GM12878 (cell line): ENCODE results near the gene NXNL1. TPM values are rescaled to one million over a fixed set of nuclear protein-coding genes. Genes with fewer than 3 reads are reported as not detected.
"Not testable (repeated sequence)": the region's sequence is repeated elsewhere in the genome, so short reads cannot be mapped to it uniquely, and the experiment has no call there.

ENCODE experiments used
- ATAC-seq: fragments of 200-7000 bp; cut with Tn5 transposase; 3 replicates; pipeline ENCODE4 v1.9.1; 2020; ENCODE audit warnings: mild to moderate bottlenecking, moderate library complexity
- BruUV-seq: library from RNA; stranded (reverse); fragments of 400-500 nt; replicated peaks from 2 replicates; lab custom pipeline; 2021; lab: Mats Ljungman, UMichigan
- CTCF ChIA-PET: fragments of 300-600 bp; sonication (Branson Sonifier 250); formaldehyde crosslinking; extraction: SDS; loops from one replicate; lab custom pipeline; 2021; ENCODE audit warnings: inconsistent platforms; lab: Yijun Ruan, JAX
- POLR2A ChIA-PET: fragments of 350-600 bp; formaldehyde crosslinking; extraction: SDS; loops from one replicate; lab custom pipeline; 2021; ENCODE audit warnings: inconsistent platforms; lab: Charles Lee
- RAD21 ChIA-PET: fragments of 300-600 bp; sonication (Branson Sonifier 250); formaldehyde crosslinking; loops from one replicate; lab custom pipeline; 2023; ENCODE audit warnings: antibody characterized with exemption; ENCODE audit not compliant: unreplicated experiment; lab: Charles Lee
- SMC1A ChIA-PET: fragments of 300-600 bp; sonication (Branson Sonifier 250); formaldehyde crosslinking; loops from one replicate; lab custom pipeline; 2023; ENCODE audit not compliant: unreplicated experiment, uncharacterized antibody; lab: Charles Lee
- DNase-seq: peaks from one replicate; pipeline ENCODE4 v3.0.0-alpha.2; 2011; ENCODE audit warnings: low read depth, low spot score
- FAIRE-seq: peaks from 3 replicates; lab custom pipeline; 2011; peaks lifted over from hg19 to GRCh38; lab: Jason Lieb, UNC
- H2AFZ ChIP-seq: 2 replicates; pipeline ENCODE4 v1.6.0; 2011; ENCODE audit warnings: low read depth, low read length, control low read depth; ENCODE audit not compliant: control insufficient read depth
- H3K27ac ChIP-seq: 2 replicates; pipeline ENCODE4 v1.5.1; 2011; ENCODE audit warnings: control low read depth; ENCODE audit not compliant: control insufficient read depth, insufficient read depth
- H3K27me3 ChIP-seq, 2 experiments: replicated peaks in 1 of 2; 2 replicates each; pipeline versions ENCODE4 v1.6.0 to v1.6.1; 2011; ENCODE audit warnings: low read length in 1 of 2; ENCODE audit not compliant: control insufficient read depth in 2 of 2, insufficient read depth in 2 of 2
- H3K36me3 ChIP-seq, 2 experiments: 2 replicates each; pipeline ENCODE4 v1.5.1; 2011; ENCODE audit warnings: low read length in 1 of 2; ENCODE audit not compliant: control insufficient read depth in 2 of 2, insufficient read depth in 2 of 2
- H3K4me1 ChIP-seq: 2 replicates; pipeline ENCODE4 v1.6.1; 2011; ENCODE audit warnings: mild to moderate bottlenecking, low read length, moderate library complexity, mixed read lengths; ENCODE audit not compliant: control insufficient read depth, insufficient read depth
- H3K4me2 ChIP-seq: 2 replicates; pipeline ENCODE4 v1.6.0; 2011; ENCODE audit warnings: control low read depth; ENCODE audit not compliant: control insufficient read depth, insufficient read depth
- H3K4me3 ChIP-seq: fragments of 200-600 bp; sonication (generic); 2 replicates; pipeline ENCODE4 v1.5.1; 2016
- H3K79me2 ChIP-seq: 2 replicates; pipeline ENCODE4 v1.6.0; 2011; ENCODE audit warnings: low read length; ENCODE audit not compliant: control insufficient read depth, insufficient read depth
- H3K9ac ChIP-seq: 2 replicates; pipeline ENCODE4 v1.8.0; 2011; ENCODE audit warnings: low read length, control low read depth, mixed read lengths; ENCODE audit not compliant: control insufficient read depth, insufficient read depth
- H3K9me3 ChIP-seq: replicated peaks from 3 replicates; pipeline ENCODE4 v1.5.1; 2011; ENCODE audit warnings: mild to moderate bottlenecking, low read length; ENCODE audit not compliant: control insufficient read depth, insufficient read depth
- H4K20me1 ChIP-seq: 2 replicates; pipeline ENCODE4 v1.6.0; 2011; ENCODE audit not compliant: control insufficient read depth, insufficient read depth
- BACH1 ChIP-seq: fragments of 450-650 bp; IDR thresholded peaks from 2 replicates; pipeline ENCODE4 v1.6.1; 2017; ENCODE audit warnings: mild to moderate bottlenecking, borderline replicate concordance
- FOXM1 ChIP-seq: IDR thresholded peaks from 2 replicates; pipeline ENCODE4 v1.6.1; 2012; ENCODE audit warnings: low read depth, mild to moderate bottlenecking, inconsistent platforms, low read length, moderate library complexity
- SMAD1 ChIP-seq: fragments of 450-650 bp; IDR thresholded peaks from 2 replicates; pipeline ENCODE4 v1.6.1; 2018; ENCODE audit warnings: mild to moderate bottlenecking, low read depth; ENCODE audit not compliant: partially characterized antibody
- ZNF274 ChIP-seq: IDR thresholded peaks from one replicate; pipeline ENCODE4 v1.8.0; 2011; ENCODE audit not compliant: insufficient read length, insufficient read depth
- WGBS: methylation state at CpG from one replicate; pipeline ENCODE4 v1.1.6; 2016; ENCODE audit warnings: low lambda C conversion rate; ENCODE audit not compliant: insufficient replicate concordance, insufficient coverage; ENCODE audit errors: missing lambda C conversion rate; 5-methylcytosine and 5-hydroxymethylcytosine counted together
- in situ Hi-C: fragments of 300-500 bp; cut with MboI; formaldehyde crosslinking; loops from 9 replicates; pipeline ENCODE4 v1.14.3; 2018; ENCODE audit warnings: mixed read lengths
- intact Hi-C: fragments of 100-400 bp; cut with micrococcal nuclease; formaldehyde crosslinking; loops from one replicate; pipeline ENCODE4 v1.14.2; 2022; ENCODE audit not compliant: unreplicated experiment
- polyA plus RNA-seq, 11 experiments: library from polyadenylated mRNA; depleted of rRNA in 4 of 11; unstranded in 6 of 11; stranded (reverse) in 5 of 11; fragments of >200 nt; fragmentation: Nextera tagmentation in 4 of 11; fragmentation: Illumina TruSeq in 1 of 11; extraction: Ambion mirVana in 4 of 11; extraction: Trizol in 1 of 11; gene quantifications; 1 replicate in 1 of 11; 2 replicates in 10 of 11; pipeline versions ENCODE4 v1.2.1 to v1.2.3, GENCODE V29; 2011 to 2016; ENCODE audit warnings: inconsistent platforms in 2 of 11, missing spikeins in 2 of 11, low read depth in 1 of 11
- total RNA-seq, 4 experiments: library from RNA; depleted of rRNA in 3 of 4; stranded (reverse); fragments of >200 nt in 3 of 4; fragmentation: Illumina TruSeq in 1 of 4; extraction: Trizol in 1 of 4; gene quantifications; 2 replicates each; pipeline versions ENCODE4 v1.2.1 to v1.2.3, GENCODE V29; 2013 to 2021
- TF ChIP-seq, protein P1 (sequence below): IDR thresholded peaks from 2 replicates; pipeline ENCODE4 v1.6.1; 2012; ENCODE audit warnings: mild to moderate bottlenecking, low read depth, low read length
- TF ChIP-seq, protein P2 (sequence below): IDR thresholded peaks from 2 replicates; pipeline ENCODE4 v1.6.1; 2011; ENCODE audit warnings: low read depth, low read length, improper control_type of control experiment, borderline replicate concordance

Gene NXNL1
- total and polyA plus RNA-seq, 10 of the 15 experiments (the other 5 are each of a cell fraction or from before 2014, with no cell fraction given), result not detected

DNA sequence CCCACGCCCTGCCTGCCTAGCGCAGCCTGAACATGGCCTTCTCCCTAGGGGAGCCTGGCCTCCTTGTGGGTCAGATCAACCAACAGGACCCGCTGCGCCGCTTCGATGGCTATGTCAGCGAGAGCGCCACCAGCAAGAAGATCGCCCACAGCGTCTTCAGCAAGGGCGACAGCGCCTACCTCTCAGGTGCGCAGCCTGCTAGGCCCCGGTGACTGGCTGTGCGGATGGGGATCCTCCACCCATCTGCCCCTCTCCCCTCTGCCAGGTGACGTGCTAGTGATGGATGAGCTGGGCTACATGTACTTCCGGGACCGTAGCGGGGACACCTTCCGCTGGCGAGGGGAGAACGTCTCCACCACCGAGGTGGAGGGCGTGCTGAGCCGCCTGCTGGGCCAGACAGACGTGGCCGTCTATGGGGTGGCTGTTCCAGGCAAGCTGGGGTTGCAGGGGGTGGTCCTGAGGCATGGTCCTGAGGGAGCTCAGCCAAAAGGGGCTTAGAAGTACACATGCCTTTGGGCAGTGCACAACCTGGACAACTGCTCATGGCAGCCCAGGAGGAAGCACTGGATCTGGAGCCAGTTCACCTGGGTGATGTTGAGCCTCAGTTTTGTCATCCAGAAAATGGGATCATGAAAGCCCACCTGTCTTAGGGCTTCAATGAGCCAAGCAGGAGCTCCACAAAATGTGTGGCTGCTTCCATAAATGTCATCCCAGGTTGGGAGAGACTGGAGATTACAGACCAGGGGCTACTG is 39.9 kb upstream of the NXNL1 start (continued):
- TF ChIP-seq, protein P1, sequence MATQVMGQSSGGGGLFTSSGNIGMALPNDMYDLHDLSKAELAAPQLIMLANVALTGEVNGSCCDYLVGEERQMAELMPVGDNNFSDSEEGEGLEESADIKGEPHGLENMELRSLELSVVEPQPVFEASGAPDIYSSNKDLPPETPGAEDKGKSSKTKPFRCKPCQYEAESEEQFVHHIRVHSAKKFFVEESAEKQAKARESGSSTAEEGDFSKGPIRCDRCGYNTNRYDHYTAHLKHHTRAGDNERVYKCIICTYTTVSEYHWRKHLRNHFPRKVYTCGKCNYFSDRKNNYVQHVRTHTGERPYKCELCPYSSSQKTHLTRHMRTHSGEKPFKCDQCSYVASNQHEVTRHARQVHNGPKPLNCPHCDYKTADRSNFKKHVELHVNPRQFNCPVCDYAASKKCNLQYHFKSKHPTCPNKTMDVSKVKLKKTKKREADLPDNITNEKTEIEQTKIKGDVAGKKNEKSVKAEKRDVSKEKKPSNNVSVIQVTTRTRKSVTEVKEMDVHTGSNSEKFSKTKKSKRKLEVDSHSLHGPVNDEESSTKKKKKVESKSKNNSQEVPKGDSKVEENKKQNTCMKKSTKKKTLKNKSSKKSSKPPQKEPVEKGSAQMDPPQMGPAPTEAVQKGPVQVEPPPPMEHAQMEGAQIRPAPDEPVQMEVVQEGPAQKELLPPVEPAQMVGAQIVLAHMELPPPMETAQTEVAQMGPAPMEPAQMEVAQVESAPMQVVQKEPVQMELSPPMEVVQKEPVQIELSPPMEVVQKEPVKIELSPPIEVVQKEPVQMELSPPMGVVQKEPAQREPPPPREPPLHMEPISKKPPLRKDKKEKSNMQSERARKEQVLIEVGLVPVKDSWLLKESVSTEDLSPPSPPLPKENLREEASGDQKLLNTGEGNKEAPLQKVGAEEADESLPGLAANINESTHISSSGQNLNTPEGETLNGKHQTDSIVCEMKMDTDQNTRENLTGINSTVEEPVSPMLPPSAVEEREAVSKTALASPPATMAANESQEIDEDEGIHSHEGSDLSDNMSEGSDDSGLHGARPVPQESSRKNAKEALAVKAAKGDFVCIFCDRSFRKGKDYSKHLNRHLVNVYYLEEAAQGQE, result no peak
- no peak for TF ChIP-seq ZNF274
- TF ChIP-seq FOXM1, result no peak

DNA sequence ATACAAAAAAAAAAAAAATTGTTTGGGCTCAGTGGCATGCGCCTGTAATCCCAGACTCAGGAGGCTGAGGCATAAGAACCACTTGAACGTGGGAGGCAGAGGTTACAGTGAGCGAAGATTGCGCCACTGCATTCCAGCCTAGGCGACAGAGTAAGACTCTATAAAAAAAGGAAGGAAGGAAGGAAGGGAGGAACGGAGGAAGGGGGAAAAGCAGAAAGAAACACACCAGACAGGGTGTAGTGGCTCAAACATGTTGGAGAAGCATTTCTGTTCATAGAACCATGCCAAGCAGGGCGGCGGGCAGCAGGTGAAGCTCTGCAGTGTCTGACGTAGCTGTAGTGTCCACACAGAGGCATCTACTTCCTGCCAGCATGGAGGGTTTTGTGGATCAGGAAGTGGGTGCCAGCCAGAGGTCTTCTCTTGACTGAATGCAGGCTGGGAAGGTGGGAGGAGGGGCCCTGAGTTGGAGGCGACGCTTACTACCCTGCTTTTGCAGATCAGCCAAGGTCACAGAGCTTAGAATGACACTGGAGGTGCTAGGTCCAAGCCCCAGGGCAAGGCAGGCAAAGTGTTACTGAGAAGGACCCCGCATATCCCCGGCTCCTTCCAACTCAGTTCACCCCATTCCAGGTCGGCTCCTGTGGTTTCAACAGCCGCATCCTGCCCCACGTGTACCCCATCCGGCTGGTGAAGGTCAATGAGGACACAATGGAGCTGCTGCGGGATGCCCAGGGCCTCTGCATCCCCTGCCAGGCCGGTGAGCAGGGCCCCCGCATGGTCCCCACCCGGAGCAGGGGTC is 39.1 kb upstream of the NXNL1 start:
- H3K4me1 ChIP-seq, result peaks cover 13% of the 10 kb centered on the region
- no peak overlapping the region for H3K27ac ChIP-seq
- no peak for ATAC-seq
- H3K27me3 ChIP-seq, result no peaks in the 10 kb centered on the region
- H2AFZ ChIP-seq, result no peak overlapping the region
- H3K9ac ChIP-seq, result no peak overlapping the region
- TF ChIP-seq, protein P2, sequence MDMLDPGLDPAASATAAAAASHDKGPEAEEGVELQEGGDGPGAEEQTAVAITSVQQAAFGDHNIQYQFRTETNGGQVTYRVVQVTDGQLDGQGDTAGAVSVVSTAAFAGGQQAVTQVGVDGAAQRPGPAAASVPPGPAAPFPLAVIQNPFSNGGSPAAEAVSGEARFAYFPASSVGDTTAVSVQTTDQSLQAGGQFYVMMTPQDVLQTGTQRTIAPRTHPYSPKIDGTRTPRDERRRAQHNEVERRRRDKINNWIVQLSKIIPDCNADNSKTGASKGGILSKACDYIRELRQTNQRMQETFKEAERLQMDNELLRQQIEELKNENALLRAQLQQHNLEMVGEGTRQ, result no peak
- TF ChIP-seq SMAD1 (no peak), BACH1 (no peak), ZNF274 (no peak)
- TF ChIP-seq, all 136 proteins: peak for 0
- H3K9me3 ChIP-seq, result no peaks in the 10 kb centered on the region; the same call in 2 of the 3 replicates
- no peak overlapping the region for H3K4me2 ChIP-seq
- ChIA-PET RAD21 (no interaction called here), SMC1A (no interaction called here), POLR2A (no interaction called here), CTCF (interaction anchor here (1.6 kb wide), 1 partner anchor 87 kb away, joined by 4 read pairs; no protein-coding TSS in a partner anchor)
- no peaks in the 10 kb centered on the region for H3K79me2 ChIP-seq
- intact Hi-C loops, result loop anchor here (5.0 kb wide), 1 partner anchor 72 kb away; no protein-coding TSS in a partner anchor
- H3K36me3 ChIP-seq, result no peaks in the 10 kb centered on the region
- in situ Hi-C loops, result no loop called here
- no TSS peak for BruUV-seq
- FAIRE-seq (no peak), DNase-seq (no peak)
- H4K20me1 ChIP-seq, result peaks cover 2% of the 10 kb centered on the region
- WGBS, result 67% methylated on average over 21 of the region's 21 CpGs
- no peak overlapping the region for H3K4me3 ChIP-seq

DNA sequence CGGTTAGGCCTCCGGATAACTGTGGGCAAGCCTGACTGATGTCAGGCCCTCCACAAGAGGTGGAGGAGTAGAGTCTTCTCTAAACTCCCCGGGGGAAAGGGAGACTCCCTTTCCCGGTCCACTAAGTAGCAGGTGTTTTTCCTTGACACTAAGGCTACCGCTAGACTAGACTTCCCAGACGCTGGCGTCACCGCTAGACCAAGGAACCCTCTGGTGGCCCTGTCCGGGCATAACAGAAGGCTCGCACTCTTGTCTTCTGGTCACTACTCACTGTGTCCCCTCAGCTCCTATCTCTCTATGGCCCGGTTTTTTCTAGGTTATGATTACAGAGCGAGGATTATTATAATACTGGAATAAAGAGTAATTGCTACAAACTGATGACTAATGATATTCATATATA is 38.3 kb upstream of the NXNL1 start:
- H2AFZ ChIP-seq, H4K20me1 ChIP-seq, BruUV-seq, H3K79me2 ChIP-seq, SMC1A ChIA-PET, H3K27me3 ChIP-seq, DNase-seq, H3K4me3 ChIP-seq, FAIRE-seq, H3K27ac ChIP-seq, H3K9me3 ChIP-seq, H3K36me3 ChIP-seq, ATAC-seq, H3K4me2 ChIP-seq, in situ Hi-C loops, H3K9ac ChIP-seq, RAD21 ChIA-PET, POLR2A ChIA-PET: not testable (repeated sequence)
- H3K4me1 ChIP-seq, result peaks cover 13% of the 10 kb centered on the region
- 92% methylated on average over 12 of the region's 12 CpGs for WGBS
- CTCF ChIA-PET, result interaction anchor here (0.7 kb wide), 1 partner anchor 31 kb away, joined by 3 read pairs; no protein-coding TSS in a partner anchor
- intact Hi-C loops, result loop anchor here (5.0 kb wide), 1 partner anchor 73 kb away; no protein-coding TSS in a partner anchor
